Measurements from ENCODE around the gene C11orf52.
"Not testable (repeated sequence)": the region's sequence is repeated elsewhere in the genome, so short reads cannot be mapped to it uniquely, and the experiment has no call there.

Gene C11orf52
- 0 reads per million in 4 experiments for total RNA-seq

DNA sequence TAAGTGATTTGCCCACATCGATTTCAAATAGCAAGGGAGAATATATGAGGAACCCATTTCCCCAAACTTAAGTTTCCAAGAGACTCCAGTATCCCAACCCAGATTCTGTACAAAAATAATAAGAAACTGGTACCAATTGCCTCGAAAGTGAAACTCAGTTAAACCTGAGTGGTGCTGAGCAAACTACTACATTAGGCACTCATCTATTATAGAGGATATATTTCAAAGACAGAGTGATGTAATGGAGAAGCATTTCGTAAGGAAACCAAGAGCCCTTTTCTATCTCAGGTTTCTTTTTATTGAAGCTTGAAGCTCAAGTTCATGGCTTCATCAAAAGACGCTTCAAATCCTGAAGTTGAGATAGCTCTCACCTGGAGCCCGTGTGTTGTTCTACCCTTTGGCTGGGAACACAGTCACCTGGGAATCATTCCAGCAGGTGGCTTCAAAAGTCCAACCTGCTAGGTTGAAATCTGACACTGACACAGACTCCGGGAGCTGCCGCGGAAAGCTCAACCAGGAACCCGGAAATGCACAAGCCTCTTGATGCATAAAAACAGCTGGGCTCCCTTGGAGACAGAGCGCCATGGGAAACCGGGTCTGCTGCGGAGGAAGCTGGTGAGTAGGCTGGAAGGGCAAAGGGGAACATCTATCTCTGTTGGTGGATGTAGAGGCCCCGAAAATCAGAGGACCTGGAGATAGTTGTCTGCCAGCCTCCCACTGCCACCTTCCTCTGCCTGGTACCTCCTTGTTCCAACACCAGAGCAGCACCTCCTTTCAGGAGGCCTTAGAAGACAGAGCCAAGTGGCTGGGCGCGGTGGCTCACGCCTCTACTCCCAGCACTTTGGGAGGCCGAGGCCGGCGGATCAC is at the start of gene C11orf52:
Gene C11orf52, plus strand, starts transcription at position 524 of the 867 bp plus-strand sequence. Its CDS starts 60 bp downstream, at position 584.
- DNase-seq: no peak

GRCh38 chr11:111870113-111870512 is 48.6 kb upstream of the C11orf52 start:
- DNase-seq: no peak

DNA sequence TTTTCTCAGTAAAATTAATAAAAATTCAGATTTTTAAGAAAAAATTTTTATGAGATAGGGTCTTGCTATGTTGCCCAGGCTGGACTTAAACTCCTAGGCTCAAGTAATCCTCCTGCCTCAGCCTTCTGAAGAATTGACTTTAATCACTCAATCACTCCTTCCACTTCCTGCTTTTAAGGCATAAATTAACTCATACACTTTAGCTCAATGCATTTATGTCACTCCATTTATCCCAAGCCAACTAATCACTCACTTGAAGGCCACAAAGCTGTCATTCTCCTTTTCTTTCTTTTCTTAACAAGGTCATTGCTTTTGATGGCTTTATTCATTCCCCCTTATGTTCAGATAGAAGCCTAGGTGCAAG is 48.2 kb upstream of the C11orf52 start:
- no peak for DNase-seq

DNA sequence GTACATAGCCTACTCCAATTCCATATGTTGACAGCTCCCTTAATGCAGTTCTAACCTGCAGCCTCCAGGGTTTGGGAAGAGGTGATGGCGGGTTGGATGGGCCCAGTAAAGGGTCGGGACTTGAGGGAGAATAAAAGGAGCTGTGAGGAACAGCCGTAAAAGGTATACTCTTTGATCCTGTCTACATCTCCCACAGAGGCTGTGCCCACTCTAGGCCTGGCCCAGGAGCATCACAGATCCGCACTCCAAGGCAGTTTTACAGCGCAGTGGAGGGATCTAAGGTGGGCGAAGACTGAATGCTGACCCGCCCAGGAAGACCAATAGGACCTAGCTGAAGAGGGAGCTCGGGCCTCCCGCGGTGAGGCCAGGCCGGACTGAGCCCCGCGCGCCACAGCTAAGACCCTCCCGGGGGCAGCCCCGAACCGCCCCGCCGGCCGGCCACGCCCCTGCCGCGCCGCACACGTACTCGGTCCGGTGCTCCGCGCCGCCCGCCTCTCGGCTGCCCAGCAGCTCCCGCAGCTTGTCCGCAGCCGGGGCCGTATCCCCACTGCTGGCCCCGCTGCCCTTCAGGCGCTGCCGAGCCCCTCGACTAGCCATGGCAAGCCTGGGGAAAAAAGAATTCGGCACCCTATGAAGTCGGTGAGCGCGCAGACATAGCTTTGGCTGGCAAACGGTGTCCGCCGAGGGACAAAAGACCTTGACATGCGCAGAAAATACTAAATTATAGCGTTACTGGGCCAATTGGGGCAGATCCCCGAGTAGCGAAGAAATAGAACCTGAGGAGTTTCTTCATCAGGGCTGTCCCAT is 47.6 kb upstream of the C11orf52 start, which contains the start of gene ALG9:
Gene ALG9, minus strand, starts transcription at position 696 of the 807 bp plus-strand sequence. Its CDS starts 99 bp downstream, at position 597.
- peak; percentile 82 for DNase-seq

- no peak for DNase-seq
These were observed 47.0 kb upstream of the C11orf52 start for GRCh38 chr11:111871693-111872161.

GRCh38 chr11:111878385-111878848 is 40.3 kb upstream of the C11orf52 start:
- no peak for DNase-seq

DNA sequence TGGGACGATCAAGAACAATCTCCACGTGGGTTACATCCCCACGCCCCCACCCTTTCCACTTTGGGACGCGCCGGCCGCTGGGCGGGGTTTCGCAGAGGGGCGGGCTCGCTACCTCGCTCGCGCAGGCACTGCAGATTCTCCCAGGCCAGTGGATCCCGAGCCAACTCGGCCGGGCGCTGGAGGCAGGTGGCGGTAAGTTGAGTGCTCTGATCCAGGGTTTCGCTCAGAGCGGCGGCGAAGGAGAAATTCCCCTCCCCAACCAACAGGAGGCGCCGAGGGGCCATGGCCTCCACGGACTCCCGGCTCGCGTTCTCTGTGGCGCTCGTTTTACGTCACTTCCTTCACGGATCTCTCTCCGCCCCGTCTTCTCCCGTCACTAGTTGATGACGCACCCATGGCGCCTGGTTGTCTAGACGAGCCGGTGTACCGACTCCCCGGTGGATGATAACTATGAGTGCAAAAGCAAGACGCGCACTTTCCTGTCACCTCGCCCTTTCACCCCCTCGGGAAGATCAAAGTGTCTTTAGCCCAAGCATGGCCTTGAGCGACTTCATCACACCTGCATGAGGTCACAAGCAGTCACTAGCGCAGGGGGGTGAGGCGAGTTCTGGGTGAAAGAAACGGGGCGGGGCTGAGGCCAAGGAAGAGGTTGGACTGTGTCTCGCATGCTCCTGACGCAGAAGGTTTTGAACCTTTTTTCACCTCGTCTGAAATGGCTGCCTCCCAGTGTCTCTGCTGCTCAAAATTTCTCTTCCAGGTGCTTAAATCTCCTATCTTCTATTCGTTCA is 39.7 kb upstream of the C11orf52 start, which contains the start of the genes CFAP68 and FDXACB1:
Gene CFAP68, plus strand, starts transcription at position 693 of the 788 bp plus-strand sequence. Its CDS starts 20 bp downstream, at position 713.
Gene FDXACB1, minus strand, starts transcription at position 317 of the 788 bp plus-strand sequence. Its CDS starts 33 bp downstream, at position 284.
- peak; percentile 96 for DNase-seq

- DNase-seq: no peak
These were observed 39.1 kb upstream of the C11orf52 start for GRCh38 chr11:111879637-111879960.

- DNase-seq: no peak
These were observed 36.5 kb upstream of the C11orf52 start for GRCh38 chr11:111882202-111882601.

DNA sequence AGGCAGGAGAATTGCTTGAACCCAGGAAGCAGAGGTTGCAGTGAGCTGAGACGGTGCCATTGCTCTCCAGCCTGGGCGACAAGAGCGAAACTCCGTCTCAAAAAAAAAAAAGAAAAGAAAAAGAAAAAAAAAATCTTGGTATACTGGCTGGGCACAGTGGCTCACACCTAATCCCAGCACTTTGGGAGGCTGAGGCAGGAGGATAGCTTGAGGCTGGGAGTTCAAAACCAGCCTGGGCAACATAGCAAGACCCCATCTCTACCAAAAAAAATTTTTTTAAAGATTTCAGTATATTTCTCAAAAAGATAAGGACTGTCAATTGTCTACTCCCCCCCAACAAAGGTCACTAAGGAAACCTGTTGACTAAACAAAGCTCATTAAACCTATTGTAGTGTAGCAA is 33.7 kb upstream of the C11orf52 start:
- not testable (repeated sequence) for DNase-seq

GRCh38 chr11:111886032-111886431 is 32.7 kb upstream of the C11orf52 start:
- DNase-seq: no peak

DNA sequence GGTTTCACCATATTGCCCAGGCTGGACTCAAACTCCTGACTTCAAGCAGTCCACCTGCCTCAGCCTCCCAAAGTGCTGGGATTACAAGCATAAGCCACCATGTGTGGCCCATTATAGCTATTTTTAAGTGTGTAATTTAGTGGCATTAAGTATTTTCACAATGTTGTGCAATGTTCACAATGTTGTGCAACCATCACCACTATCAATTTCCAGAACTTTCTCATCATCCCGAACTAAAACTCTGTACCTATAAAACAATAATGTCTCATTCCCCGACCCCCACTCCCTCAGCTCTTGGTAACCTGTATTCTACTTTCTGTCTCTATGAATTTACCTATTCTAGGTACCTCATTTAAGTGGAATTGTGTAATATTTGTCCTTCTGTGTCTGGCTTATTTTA is 31.9 kb upstream of the C11orf52 start:
- DNase-seq: no peak

DNA sequence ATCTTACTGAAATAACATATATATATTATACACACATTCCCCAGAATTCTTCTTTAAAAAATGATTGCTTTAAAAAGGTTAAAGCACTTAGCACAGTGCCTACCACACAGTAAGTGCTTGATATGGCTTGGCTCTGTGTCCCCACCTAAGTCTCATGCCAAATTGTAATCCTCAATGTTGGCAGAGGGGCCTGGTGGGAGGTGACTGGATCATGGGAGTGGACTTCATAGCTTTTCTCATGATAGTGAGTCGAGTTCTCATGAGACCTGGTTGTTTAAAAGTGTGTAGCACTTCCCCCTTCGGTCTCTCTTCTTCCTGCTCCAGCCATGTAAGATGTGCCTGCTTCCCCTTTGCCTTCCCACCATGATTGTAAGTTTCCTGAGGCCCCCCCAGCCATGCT is 13.3 kb upstream of the C11orf52 start:
- DNase-seq: no peak

DNA sequence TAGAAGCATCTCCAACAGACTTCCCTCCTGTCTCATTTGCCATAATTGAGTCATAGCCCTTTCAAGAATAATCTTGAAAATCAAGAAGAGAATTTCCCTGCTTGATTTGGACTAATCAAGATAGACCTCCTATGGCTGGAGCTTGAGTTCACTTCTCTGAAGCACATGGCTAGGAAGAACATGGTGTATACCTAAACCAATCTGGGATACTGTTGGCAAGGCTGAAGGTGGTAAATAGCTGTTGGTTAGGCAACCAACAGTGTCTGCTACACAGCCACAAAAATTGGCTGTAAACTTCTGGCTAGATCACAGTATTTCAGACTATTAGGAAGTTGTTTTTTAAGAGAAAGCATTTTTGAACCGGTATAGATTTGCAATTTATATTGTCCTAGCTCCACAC is 12.0 kb upstream of the C11orf52 start:
- DNase-seq: no peak

DNA sequence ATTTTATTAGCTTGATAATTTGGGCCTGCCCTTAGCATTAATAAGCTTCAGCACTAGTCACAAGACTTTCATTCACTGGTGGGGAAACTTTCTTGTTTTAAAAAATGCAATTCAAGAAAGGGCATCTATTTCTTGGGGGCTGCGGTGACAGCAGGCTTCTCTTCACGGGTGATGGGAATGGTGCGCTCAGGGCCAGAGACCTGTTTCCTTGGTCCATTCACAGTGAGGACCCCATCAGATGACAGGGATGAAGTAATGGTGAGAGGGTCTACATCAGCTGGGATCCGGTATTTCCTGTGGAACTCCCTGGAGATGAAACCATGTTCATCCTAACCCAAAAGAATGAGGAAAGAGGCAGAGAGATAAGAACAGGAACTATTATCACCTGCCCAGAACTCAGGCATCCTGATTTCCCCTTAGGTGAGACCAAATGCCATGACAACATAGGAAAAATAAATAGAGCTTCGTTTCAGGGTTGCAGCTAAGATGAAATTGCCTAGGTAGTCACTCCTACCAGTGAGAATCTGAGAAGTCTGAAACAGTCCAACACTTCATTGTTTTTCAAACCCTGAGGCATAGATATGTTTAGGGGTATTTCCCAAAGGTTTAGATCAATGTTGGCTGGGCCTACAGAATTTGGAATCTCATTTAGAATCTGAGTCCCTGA is 9.9 kb upstream of the C11orf52 start:
- DNase-seq: no peak

GRCh38 chr11:111909378-111909777 is 9.3 kb upstream of the C11orf52 start:
- DNase-seq: no peak

DNA sequence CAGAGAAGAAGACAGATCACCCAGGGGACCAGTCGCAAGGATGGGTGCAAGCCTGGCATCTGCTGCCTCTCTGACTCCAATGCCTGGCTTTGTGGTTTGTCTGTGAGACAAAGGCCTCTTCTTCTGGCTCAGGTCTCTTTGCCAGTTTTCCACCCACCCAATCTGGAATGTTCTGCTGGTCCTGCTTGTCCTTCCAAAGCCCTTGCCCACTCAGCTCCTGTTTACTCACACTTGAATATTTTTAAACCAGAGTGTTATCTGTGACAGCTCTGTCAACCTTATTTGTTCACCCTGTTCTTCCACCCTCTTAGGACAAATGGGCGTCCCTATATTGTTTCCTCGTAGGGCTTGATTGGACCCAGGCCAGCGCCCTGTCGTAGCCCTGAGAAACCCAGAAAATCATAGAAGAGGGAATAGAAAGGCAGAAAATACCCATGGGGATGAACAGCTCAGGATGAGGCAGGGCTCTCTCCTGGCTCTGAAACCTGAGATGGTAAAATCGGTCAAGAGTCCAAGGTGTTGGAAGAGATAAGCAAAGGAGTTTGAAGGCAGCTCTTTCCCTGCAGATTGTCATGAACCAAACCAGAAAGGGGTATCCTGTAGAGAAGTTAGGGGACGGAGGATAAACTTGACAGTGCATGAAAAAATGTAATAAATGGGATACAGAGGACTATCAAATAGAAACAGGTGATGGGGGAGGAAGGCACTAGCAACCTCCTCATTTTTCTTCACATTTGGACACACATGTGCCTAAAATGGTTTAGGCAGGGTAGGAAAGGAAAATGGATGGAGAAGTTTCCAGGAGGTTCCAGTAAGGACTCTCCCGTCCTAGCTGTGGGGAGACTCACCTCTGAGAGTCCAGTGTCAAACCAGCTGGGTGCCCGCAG is 7.8 kb upstream of the C11orf52 start:
- DNase-seq: no peak

DNA sequence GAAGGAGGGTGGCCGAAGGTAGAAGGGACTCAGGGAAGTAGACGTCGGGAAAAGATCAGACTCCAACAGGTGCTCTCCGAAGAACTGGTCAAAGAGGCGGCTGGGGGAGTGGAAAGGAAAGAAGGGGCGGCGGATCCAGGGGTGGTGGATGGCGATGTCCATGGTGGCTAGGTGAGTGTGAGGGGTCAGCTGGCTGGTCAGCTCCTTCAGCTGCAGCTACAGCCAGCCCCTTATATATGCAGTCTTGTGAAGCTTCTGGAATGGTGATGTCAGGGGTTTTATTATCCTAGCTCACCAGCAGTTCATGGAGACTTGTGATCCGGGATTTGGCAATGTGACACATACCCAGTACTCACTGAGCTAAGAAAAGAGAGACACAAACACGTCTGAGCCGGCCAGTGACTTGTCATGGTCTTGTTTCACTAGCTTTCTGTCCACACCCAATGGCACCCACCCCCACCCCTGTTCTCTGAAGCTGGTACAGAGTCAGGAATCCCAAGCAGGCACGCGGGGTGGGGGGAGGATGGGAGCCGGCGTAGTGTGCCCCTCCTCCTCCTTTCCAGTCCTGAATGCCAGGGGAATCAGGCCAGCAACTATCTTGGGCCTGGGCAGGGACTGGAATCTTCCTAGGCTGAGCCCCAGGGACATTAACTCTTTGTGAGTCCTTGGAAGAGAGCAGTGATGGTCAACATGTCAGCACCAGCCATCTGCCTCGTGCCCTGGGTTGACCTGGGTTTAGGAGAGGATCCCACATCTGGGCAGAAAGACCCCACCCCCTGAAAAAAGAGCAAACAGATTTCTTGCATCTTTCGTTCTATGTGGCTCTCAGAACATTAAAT is 6.9 kb upstream of the C11orf52 start, which contains the start of gene CRYAB:
Gene CRYAB, minus strand, starts transcription at position 208 of the 839 bp plus-strand sequence. Its CDS starts 46 bp downstream, at position 162.
- DNase-seq: no peak

GRCh38 chr11:111912535-111912934 is 6.2 kb upstream of the C11orf52 start, which contains the start of gene HSPB2:
Gene HSPB2 (plus strand): TSS chr11:111912734. CDS start chr11:111912830, 96 bp downstream.
- DNase-seq: no peak
